GM12872 (cell line): ENCODE data around the gene CHDH.

ENCODE experiments used
- TF ChIP-seq, protein P1 (sequence below): IDR thresholded peaks from 3 replicates; pipeline ENCODE4 v1.5.1; 2011; ENCODE audit warnings: low read depth, mild to moderate bottlenecking, low read length, moderate library complexity; ENCODE audit not compliant: insufficient read depth

CHDH gene, protein sequence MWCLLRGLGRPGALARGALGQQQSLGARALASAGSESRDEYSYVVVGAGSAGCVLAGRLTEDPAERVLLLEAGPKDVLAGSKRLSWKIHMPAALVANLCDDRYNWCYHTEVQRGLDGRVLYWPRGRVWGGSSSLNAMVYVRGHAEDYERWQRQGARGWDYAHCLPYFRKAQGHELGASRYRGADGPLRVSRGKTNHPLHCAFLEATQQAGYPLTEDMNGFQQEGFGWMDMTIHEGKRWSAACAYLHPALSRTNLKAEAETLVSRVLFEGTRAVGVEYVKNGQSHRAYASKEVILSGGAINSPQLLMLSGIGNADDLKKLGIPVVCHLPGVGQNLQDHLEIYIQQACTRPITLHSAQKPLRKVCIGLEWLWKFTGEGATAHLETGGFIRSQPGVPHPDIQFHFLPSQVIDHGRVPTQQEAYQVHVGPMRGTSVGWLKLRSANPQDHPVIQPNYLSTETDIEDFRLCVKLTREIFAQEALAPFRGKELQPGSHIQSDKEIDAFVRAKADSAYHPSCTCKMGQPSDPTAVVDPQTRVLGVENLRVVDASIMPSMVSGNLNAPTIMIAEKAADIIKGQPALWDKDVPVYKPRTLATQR

DNA sequence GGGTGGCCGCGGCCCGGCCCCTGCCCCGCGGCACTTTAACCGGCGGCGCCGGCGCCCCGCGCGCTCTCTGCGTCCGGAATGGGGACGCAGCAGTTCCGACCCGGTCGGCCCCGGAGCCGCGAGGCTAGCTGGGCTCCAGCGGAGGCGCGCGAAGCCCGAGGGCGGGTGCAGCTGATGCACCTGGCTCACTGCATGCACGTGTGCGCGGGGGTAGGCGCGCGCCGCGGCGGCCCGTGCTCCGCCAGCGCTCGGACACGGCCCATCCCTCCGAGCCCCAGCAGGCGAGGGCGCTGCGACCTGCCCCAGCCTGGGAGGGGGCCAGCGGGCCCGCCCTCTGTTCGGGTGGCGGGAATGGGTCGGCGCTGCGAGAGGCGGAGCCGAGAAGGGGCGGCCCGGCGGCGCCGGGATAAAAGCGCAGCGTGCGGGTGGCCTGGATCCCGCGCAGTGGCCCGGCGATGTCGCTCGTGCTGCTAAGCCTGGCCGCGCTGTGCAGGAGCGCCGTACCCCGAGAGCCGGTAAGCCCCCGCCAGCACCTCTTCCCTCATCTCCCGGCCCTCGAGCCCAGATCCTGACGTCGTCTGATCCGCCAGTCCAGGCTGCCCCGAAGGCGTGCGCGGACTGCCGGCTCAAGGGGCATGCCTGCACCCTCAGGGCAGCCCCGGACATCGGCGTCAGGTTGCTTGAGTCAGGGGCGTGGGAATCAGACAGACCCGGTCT, at the start of gene CHDH, which contains the start of gene IL17RB:
Gene CHDH, minus strand, starts transcription at position 286 of the 717 bp plus-strand sequence. CDS start 22,411 bp downstream, outside the sequence.
Gene IL17RB, plus strand, starts transcription at position 435 of the 717 bp plus-strand sequence. Its CDS starts 21 bp downstream, at position 456.
- TF ChIP-seq, protein P1, sequence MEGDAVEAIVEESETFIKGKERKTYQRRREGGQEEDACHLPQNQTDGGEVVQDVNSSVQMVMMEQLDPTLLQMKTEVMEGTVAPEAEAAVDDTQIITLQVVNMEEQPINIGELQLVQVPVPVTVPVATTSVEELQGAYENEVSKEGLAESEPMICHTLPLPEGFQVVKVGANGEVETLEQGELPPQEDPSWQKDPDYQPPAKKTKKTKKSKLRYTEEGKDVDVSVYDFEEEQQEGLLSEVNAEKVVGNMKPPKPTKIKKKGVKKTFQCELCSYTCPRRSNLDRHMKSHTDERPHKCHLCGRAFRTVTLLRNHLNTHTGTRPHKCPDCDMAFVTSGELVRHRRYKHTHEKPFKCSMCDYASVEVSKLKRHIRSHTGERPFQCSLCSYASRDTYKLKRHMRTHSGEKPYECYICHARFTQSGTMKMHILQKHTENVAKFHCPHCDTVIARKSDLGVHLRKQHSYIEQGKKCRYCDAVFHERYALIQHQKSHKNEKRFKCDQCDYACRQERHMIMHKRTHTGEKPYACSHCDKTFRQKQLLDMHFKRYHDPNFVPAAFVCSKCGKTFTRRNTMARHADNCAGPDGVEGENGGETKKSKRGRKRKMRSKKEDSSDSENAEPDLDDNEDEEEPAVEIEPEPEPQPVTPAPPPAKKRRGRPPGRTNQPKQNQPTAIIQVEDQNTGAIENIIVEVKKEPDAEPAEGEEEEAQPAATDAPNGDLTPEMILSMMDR, result no peak

DNA sequence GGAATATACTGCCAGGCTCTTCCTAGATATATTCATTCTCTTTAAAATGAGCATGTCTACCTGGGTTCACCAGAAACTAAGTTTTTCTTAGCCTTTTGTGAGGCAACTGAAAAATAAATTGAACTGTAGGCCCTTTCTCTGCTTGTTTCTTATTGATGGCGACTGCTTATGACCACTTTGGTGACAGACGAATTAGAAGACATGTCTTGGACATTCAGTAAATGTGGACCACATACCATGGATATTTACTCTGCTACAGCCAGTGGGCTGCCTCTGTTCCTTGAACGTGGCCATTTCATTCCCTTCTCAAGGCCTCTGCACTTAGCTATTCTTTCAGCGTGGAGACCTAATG, 46.0 kb upstream of the CHDH start:
- TF ChIP-seq, protein P1, result no peak

DNA sequence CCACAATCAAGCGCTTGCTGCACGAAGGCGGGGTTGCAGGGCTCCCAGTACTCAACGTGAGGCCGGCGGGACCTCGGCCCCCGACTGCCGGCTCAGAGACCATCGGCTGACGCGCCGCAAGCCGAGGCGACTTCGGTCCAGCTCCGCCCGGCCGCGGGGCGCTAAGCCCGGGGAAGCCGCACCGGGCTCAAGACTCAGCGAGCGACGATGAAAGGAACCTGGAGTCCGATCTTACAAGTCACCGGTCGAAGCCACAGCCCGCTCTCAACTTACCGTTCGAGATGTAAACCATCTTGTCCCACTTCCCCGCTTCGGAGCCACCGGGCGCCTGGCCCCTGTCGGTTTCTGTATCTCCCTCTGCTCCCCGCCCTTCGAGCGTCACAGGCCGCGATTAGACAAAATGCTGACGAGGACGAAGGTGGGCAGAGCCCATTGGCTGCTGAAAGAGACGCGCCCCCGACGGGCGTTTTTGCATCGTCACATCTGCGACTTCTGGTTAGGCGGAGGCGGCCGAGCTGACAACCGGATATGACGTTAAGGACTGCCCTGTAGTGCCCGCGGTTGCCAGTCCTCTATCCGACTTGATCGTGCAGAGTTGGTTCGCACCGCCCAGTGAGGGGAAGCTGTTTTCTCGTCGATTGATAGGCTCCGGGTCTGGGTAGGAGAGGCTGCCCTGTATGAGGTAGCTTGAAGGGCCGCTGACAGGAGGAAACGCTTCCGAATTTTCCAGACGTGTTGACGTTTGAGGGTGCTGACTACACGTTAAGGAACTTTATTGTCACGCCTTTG, 45.5 kb upstream of the CHDH start, which contains the start of gene SELENOK:
Gene SELENOK, minus strand, starts transcription at position 363 of the 789 bp plus-strand sequence.
- TF ChIP-seq, protein P1, result no peak

DNA sequence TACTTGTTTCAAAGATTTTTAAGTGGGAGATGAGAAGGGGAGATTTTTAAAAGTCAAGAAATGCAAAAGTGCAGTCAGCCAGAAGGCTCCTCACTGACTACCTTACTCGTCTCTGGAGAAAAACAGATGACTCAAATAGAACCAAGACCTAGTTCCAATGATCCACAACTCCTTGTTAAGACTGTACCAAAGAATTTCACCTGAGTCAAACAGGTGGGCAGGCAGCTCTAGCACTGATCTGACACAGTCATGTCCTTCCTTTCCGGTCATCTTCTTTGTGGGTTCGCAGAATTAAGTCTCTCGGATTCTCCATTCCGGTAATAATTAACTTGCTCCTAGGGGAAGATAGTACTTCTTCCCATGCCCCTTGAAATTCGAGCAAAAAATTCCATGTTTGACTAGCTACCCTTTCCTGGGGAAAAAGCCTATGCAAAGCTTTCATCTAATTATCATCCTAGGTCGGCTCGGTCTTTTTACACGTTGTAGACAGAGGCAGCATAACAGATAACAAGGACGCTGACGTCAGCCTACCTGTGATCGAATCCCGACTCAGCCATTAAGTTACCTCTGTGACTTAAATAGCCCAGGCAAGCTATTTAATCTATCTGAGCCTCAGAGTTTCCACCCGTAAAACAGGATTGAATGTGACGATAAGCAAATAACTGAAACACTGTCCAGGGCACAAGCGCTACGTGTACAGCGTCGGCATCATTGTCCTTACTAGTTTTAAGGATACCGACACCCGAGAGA, 44.7 kb upstream of the CHDH start:
- TF ChIP-seq, protein P1, result no peak

DNA sequence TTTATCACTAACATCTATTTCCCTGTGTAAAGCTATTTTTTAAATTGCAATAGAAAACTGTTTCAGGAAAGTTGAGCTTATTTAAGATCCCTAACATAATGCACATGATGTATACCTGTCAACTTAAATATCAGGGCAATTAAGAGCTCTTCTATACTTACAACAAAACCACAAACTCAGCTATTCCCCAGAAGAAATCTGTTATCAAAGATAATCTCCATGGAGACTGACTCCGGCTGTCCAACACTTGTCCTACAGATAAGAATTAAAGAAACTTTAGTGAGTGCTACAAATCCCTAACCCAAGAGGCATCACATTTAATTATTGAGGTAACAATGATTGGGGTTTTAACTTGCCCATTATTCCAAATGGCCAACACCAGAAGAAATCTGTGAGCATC, 42.0 kb upstream of the CHDH start:
- TF ChIP-seq, protein P1, result no peak

DNA sequence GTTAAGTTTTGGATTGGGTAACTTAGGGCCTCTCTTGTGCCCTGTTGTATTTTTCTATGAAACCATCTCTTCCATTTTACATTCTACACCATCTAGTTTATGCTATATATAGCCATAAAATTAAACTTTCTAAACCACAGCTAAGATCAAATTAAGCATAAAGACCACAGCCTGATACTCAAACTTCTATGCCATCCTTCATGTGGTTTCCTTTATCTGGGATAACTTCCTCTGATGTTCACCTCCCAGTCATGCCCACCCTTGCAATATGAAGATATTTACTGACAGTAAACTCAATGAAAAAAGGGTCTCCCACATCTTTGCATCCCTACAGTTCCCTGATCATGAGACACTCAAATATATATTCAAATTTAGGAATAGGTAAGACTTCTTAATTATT, 41.2 kb upstream of the CHDH start:
- TF ChIP-seq, protein P1, result no peak
